Right lung (tissue), 5 donors: ENCODE results near the gene DNAH3. TPM values are rescaled to one million over a fixed set of nuclear protein-coding genes. Genes with fewer than 3 reads are reported as not detected.
A peak's percentile ranks its signal among the peaks of the same experiment; 100 is the strongest.
"Not testable (repeated sequence)": the region's sequence is repeated elsewhere in the genome, so short reads cannot be mapped to it uniquely, and the experiment has no call there.

Experiments
- DNase-seq, 2 donors: peaks; one replicate each; pipeline ENCODE4 v3.0.0-alpha.2; 2013
- polyA plus RNA-seq, 5 donors: library from polyadenylated mRNA; unstranded; fragments of 120-200 nt; gene quantifications; one replicate each; pipeline versions ENCODE4 v1.2.1 to v1.2.3, GENCODE V29; 2013; ENCODE audit warnings: inconsistent platforms in 1 of 5, low replicate concordance in 1 of 5; ENCODE audit not compliant: insufficient read length in 5 of 5, insufficient read depth in 1 of 5

DNAH3 gene
- polyA plus RNA-seq, 5 donors: 0.69 to 4.5 (median 2.8) TPM

DNA sequence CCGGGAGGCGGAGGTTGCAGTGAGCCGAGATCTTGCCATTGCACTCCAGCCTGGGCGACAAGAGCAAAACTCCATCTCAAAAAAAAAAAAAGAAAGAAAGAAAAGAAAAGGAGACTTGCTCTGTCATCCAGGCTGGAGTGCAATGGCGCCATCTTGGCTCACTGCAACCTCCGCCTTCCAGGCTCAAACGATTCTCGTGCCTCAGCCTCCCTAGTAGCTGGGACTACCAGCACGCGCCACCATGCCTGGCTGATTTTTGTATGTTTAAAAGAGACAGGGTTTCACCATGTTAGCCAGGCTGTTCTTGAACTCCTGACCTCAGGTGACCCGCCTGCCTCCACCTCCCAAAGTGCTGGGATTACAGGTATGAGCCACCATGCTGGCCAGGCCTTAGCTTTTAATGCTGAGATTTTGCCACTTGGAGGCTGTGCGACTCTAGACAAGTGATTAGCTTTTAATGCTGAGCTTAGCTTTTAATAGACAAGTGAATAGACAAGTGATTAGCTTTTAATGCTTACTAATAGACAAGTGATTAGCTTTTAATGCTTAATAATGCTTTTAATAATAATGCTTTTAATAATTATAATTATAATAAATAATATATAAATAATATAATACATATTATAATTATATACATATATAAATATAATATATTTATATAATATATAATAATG, 17.4 kb upstream of the DNAH3 start:
- no peak for DNase-seq

DNA sequence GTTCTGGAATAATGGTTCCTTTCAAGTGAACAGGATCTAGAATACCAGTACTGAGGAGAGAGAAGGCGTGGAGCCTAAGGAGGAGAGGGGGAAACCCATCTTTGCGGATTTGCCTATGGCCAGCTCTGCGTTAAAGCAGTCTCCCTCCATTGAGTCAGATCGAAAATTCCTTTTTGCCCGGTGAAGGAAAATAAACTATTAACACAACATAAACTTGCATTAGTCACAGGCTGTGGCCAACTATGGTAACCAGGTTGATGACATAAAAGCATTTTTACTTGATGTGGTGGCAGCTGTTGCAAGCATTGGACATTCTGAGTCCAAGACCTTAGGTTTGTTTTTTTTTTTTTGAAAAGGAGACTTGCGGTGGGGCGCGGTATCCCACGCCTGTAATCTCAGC, 16.7 kb upstream of the DNAH3 start:
- no peak for DNase-seq

DNA sequence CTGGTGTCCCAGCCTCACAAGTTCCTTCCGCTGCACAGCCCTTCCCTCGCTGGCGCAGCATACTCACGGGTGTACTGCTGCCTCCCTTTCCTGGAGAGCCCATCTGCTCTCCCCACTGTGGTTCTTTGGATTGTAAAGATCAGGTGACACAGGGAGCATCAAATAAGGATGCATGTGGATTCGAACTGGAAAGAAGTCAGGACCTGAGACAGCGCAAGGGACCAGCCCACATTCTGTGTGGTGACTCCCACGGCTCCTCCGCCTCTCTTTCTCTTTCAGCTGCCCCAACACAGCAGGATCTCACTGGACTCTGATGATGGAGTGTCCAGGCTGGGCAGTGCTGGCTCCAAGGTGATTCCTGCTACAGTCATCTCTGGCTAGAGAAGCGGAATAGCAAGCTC, 15.9 kb upstream of the DNAH3 start:
- DNase-seq: no peak

DNA sequence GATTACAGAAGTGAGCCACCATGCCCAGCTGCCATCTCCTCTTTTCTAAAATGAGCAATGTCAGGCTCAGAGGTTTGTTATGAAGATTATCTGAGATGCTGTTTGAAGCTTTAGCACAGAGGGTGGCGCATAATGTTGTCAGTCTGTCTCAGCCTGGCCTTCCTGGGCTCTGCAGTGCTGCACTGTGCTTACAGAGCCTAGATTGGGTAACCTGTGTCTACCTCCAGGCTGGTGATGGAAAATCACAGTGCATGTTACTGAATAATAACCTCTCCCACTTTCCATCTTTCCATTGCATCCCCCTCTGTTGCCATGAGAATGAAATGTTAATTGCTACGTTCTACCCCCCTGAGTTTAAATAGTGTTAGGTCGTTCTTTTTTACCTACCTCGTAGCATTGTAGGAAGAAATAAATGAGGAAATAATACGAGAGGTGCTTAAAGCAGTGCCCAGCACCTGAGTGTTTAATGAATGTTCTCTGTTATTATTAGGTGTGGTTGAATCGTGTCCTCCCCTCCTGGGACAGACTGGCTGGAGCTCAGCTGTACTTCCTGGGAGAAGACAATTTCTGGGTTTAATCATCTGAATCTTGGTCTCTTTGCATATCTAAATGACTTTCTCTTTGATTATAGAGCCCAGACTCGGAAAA, 14.0 kb upstream of the DNAH3 start:
- no peak for DNase-seq

DNA sequence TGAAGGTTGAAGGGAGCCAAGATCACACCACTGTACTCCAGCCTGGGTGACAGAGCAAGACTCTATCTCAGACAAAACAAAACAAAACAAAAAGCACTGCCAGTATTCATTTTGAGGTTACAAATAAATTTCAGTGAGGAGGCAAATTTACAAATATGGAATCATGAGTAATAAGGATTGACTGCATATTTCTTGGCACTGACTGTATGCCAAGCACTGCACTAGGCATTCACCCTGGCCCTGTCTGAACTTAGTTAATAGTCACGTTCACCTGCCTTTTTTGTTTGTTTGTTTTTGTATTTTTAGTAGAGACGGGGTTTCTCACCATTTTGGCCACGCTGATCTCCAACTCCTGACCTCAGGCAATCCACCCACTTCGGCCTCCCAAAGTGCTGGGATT, 12.9 kb upstream of the DNAH3 start:
- no peak for DNase-seq

DNA sequence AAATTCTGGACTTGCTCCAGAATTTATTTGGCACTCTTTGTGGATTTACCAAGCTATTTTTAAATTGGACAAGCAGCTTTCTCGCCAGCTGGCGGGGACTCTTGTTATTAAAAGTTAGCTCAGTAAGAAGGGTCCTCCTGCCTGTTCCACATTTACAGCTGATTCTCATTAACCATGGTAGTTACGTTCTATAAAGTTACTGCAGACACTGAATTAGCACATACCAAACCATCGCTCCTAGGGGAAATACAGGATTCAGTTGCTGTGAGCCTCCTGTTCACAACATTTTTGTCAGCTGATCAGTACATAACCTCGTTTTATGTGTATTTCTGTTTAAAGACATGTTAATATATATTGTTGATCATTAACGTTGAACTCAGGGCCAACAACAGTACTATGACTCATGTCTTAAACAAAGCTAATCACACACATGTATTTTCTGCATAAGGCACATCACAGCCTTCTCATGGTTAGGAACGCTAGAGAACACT, 12.1 kb upstream of the DNAH3 start:
- DNase-seq: peak; percentile 79 to 83

DNA sequence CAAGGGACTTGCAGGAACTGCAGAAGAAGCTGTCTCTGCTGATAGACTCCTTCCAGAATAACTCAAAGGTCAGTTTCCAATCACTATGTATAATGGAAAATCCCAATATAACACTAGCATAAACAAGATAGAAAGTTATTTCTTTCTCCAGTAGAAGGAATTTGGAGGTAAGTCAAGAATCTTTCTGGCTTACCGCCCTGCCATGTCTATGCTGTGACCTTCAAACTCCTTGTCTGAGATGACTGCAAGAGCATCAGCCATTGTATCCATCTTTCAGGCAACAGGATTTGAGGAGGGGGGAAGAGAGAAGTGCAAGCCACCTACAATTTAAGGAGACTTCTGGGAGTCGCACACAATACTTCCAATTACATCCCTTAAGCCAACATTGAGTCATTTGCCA, 10.6 kb upstream of the DNAH3 start:
- no peak for DNase-seq

DNA sequence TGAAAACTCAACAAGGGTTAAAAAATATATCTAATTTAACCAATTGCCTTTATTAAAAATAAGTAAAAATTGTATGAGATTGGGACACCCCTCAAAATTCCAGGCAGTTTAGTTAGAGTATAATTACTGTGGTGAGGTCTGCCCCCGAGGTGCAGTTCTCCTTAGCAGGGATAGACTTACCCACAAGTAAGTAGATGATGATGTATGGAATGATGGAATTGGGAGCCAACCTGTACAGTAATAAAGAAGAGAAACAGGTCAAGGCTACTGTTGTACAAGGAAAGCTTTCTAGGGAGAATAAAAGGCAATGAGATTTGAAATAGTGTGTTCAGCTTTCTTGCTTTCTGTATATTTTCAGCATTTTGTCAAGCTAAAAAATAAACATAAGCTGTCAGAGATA, 9.6 kb upstream of the DNAH3 start:
- no peak for DNase-seq

DNA sequence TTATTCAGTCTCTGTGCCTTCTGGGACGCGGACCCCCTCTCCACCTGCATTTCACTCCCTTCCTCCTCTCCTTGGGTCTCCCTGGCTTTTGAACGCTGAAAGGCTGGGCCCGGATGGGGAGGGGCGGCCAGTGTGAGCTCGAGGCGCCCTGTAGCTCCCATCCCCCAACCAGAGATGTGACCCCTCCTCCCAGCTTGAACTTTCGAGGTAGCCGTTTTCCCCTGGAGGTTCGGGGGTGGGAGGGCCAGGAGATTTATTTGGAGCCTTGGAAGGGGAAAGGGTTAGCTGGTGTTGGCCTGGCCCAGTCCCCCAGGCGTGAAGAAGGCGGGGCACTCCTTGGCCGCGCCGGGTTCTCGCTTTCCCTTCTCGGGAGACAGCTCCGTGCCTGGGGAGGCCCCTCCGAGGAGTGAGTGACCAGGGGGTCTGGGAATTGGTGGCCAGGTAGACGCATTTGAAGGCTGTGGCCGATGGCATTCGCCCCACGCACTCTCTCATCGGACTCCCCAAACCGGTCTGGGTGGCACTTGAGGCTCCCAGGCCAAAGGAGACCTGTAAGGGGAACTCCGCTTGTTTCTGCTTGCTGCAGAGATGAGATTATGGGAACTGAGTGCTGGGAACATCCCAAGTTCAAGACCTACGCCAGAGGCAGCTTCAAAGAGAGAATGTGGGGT, 8.8 kb upstream of the DNAH3 start:
- DNase-seq: peak; percentile 39 to 47

DNA sequence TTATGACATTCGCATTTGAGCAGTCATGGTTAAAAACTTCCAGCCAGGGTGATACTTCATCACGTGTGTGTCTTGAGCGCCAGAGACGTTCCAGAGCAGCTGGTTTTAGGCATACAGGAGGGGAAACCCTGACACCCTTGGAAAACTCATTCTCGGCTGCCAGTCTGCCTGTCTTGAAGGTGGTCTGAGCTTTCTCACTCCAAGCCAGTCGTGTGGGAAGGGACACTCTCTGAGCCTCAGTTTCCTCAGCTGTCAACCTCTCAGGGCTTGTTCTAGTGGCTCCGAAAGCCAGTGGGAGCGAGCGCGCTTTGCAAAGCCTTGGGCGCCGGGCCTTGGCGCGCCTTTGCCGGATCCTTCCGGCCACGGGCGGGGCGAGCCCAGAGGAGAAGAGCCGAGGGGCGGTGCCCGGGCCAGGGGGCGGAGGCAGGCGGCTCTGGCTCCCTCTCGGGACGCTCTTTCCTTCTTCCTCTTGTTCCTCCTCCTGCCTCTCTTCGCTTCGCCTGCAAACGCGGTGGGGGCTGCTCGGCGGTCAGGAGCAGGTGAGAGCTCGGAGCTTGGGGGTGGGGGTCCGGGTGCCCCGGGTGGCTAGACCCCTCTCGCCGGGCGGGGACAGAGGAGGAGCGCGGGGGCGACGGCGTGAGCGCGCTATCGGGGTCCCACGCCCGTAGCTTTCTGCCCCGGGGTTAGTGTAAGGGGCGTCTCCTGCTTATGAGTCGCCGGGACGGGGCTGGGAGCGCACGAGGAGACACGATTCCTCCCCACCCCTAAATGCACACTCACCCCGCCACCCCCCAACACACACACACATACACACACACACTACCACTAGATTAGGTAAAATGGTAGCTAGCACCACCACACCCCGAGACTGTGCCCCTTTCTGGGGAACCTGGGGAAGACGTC, 7.8 kb upstream of the DNAH3 start, which contains the start of gene LDAF1:
Gene LDAF1, plus strand, starts transcription at position 467 of the 903 bp plus-strand sequence. CDS start 2,509 bp downstream, outside the sequence.
- DNase-seq: peak; percentile 75 to 77

DNA sequence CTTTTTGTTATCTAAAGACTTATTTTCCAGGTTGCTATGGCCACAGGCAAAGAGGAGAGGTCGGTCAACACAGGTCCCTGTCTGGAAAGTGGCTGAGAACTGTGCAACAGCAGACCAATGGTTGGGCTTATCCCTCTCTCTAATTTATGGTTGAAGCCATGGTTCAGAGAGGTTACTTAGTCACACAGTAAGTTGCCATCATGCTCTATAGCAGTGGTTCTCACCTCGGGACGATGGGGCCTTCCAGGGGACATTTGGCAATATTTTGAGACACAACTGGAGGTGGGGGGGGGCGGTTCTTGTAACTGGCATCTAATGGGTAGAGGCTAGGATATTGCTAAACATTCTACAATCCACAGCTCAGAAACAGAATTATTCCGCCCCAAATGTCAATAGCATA, 7.0 kb upstream of the DNAH3 start:
- DNase-seq: no peak

DNA sequence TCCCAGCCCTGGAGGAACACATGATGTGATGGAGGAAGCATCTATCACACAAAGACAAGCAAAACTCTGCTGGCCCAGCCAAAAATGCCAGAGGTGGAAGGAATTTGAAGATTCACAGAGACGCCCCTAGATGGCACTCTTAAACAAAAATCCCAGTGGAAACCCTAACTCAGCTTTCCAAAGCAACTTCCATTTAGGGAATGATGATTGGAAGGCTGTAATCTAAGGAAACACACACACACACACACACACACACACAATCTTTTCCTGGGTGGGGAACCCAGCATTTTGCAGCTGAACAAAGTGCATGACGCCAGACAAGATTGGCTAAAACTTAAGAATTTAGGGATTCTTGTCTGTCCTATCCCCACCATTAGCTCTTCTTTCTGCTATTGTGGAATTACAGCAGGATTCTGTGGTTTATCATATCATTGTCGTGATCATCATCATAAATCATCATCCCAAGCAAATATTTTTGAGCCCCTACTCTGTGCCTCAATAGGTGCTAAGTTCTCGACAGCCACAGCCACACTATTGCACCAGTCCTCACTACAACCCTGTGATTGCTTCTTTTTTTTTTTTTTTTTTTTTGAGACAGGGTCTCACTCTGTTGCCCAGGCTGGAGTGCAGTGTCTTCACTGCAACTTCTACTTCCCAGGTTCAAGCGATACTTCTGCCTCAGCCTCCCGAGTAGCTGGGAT, 6.3 kb upstream of the DNAH3 start:
- peak; percentile 45 to 65 for DNase-seq

DNA sequence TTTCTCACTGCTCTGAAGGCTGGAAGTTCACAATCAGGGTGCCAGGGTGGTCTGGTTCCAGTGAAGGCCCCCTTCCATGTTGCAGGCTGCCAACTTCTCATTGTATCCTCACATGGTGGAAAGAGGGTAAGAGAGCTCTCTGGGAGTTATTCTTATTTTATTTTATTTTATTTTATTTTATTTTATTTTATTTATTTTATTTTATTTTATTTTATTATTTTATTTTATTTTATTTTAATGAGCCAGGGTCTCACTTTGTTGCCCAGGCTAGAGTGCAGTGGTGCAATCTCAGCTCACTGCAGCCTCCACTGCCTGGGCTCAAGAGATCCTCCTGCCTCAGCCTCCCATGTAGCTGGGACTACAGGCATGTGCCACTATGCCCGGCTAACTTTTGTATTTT, 5.4 kb upstream of the DNAH3 start:
- DNase-seq: not testable (repeated sequence)

DNA sequence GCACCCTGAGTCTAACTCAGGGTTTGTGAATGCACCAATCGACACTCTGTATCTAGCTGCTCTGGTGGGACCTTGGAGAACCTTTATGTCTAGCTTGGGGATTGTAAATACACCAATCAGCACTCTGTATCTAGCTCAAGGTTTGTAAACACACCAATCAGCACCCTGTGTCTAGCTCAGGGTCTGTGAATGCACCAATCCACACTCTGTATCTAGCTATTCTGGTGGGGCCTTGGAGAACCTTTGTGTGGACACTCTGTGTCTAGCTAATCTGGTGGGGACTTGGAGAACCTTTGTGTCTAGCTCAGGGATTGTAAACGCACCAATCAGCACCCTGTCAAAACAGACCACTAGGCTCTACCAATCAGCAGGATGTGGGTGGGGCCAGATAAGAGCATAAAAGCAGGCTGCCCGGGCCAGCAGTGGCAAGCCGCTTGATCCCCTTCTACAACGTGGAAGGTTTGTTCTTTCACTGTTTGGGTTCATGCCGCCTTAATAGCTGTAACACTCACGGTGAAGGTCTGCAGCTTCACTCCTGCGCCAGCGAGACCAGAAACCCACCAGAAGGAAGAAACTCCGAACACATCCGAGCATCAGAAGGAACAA, 2.6 kb upstream of the DNAH3 start:
- not testable (repeated sequence) for DNase-seq

DNA sequence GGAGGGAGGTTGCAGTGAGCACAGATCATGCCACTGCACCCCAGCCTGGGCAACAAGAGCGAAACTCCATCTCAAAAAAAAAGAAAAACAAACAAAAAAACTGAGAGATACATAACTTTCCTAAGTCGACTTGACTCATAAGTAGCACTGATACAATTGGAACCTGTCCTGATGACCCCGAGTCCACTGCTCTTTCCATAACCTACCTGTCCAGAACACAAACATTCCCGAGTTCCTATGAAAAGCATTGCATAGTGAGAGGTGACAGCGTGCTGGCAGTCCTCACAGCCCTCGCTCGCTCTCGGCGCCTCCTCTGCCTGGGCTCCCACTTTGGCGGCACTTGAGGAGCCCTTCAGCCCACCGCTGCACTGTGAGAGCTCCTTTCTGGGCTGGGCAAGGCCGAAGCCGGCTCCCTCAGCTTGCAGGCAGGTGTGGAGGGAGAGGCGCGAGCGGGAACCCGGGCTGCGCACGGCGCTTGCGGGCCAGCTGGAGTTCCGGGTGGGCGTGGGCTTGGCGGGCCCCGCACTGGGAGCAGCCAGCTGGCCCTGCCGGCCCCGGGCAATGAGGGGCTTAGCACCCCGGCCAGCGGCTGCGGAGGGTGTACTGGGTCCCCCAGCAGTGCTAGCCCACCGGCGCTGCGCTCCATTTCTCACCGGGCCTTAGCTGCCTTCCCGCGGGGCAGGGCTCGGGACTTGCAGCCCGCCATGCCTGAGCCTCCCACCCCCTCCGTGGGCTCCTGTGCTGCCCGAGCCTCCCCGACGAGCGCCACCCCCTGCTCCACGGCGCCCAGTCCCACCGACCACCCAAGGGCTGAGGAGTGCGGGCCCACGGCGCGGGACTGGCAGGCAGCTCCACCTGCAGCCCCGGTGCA, 1.7 kb upstream of the DNAH3 start:
- not testable (repeated sequence) for DNase-seq

DNA sequence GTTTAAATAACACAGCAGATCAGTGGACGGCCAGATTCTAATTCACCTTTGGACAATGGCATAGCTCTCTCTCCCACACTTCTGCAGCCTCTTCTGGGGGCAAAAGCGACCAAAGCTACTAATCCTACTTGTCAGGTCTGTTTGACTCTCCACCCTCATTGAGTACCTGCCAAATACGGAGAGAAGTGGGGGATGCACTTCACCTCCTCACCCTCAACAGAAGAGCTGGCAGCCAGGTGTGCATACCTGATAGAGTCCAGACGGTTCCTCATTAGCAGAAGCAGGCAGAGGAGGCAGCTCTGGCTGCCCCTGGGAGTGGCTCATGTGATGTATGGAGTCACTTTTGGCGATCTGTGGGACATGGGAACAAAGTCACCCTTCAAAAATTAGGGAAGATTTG, 4.9 kb downstream of the DNAH3 start:
- no peak for DNase-seq

DNA sequence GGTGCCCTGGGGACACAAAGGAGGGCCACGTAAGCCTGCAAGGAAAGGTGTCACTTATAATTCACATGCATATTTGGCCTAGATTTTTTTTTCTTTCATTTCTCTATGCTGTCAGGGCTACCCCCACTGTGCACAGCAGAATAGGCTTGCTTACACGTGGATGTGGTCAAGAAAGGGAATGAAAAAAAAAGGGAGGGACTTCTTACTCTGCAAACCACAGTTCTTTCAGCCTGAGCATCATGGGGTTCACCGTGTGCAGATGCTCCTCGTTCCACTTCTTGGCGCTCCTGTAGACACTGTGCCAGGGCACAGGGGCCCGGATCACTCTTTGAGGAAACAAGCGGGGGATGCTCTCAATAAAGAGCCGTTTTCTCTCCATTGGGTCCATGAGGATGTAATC, 16.6 kb downstream of the DNAH3 start:
- DNase-seq: no peak

DNA sequence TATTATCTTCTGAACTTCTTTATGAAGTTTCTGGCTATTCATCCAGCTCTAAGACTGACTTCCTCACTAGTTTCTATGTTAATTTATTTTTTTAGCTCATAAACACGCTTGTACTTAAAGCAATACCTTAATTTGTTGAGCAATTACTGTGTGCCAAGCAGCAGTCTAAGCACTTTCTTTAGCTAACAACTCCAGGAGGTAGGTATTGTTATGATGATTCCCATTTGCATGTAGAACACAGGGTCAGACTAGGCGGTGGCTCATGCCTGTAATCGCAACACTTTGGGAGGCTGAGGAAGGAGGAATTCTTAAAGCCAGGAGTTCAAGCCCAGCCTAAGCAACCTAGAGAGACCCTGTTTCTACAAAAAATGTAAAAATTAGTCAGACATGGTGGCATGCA, 19.8 kb downstream of the DNAH3 start:
- no peak for DNase-seq

DNA sequence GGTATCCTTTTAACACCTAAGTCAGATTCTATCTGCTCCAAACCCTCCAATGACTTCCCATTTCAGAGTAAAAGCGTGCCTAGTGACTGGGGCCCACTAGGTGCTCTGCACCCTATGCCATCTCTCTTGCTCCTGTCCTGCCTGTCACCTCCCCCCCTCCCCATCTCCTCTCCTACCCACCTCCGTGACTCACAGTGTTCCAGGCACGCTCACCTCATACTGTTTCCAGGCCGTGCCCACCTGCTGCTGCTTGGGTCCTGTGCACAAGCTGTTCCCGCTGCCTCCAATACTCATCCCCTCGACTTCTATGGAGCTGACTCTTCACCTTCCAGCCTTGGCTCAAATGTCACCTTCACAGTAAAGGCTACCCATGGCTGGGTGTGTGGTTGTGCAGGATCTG, 21.7 kb downstream of the DNAH3 start:
- no peak for DNase-seq

DNA sequence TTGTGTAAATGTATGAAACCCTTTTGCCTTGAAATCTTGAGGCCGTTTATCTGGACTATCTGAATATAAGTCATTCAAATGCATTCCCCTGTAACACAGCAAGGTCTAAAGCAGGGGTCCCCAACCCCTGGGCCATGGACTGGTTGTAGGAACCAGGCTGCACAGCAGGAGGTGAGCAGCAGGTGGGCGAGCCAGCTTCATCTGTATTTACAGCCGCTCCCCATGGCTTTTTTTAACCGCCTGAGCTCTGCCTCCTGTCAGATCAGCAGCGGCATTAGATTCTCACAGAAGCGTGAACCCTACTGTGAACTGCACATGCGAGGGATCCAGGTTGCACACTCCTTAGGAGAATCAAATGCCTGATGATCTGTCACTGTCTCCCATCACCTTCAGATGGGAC, 24.1 kb downstream of the DNAH3 start:
- DNase-seq: no peak
